Trophoblast cell (in vitro differentiated cells and primary cell): ENCODE data around the gene LGALSL. TPM values are rescaled to one million over a fixed set of nuclear protein-coding genes. Genes with fewer than 3 reads are reported as not detected.

Source experiments
- DNase-seq, 2 donors: peaks; one replicate each; pipeline ENCODE4 v3.0.0-alpha.2; 2016
- H2AFZ ChIP-seq: 2 replicates; pipeline ENCODE4 v1.6.1; 2013; ENCODE audit warnings: low read length, moderate library complexity, mild to moderate bottlenecking; ENCODE audit not compliant: insufficient read depth, poor library complexity
- H2AK5ac ChIP-seq: 2 replicates; pipeline ENCODE4 v1.6.1; 2013; ENCODE audit warnings: mild to moderate bottlenecking, low read length
- H2BK120ac ChIP-seq: 2 replicates; pipeline ENCODE4 v1.6.1; 2013; ENCODE audit warnings: low read length, mild to moderate bottlenecking, moderate library complexity; ENCODE audit not compliant: insufficient read depth, poor library complexity
- H2BK12ac ChIP-seq: 2 replicates; pipeline ENCODE4 v1.6.1; 2013; ENCODE audit warnings: mild to moderate bottlenecking, low read length, moderate library complexity
- H2BK5ac ChIP-seq: 2 replicates; pipeline ENCODE4 v1.6.1; 2013; ENCODE audit warnings: low read length, low read depth, moderate library complexity, mild to moderate bottlenecking; ENCODE audit not compliant: poor library complexity
- H3K14ac ChIP-seq: 2 replicates; pipeline ENCODE4 v1.6.1; 2013; ENCODE audit warnings: mild to moderate bottlenecking, low read length
- H3K18ac ChIP-seq: 2 replicates; pipeline ENCODE4 v1.6.1; 2013; ENCODE audit warnings: mild to moderate bottlenecking, low read length
- H3K23ac ChIP-seq: 2 replicates; pipeline ENCODE4 v1.6.1; 2013; ENCODE audit warnings: low read length
- H3K27ac ChIP-seq: 2 replicates; pipeline ENCODE4 v1.5.1; 2013; ENCODE audit warnings: low read depth, mild to moderate bottlenecking, inconsistent platforms, low read length, moderate library complexity
- H3K27me3 ChIP-seq: 2 replicates; pipeline ENCODE4 v1.6.1; 2013; ENCODE audit warnings: inconsistent platforms, mild to moderate bottlenecking, low read length, moderate library complexity; ENCODE audit not compliant: insufficient read depth
- H3K36me3 ChIP-seq, 2 experiments: 1 replicate in 1 of 2; 2 replicates in 1 of 2; pipeline ENCODE4 v1.6.1; 2013; ENCODE audit warnings: low read length in 2 of 2, mild to moderate bottlenecking in 2 of 2, moderate library complexity in 1 of 2; ENCODE audit not compliant: insufficient read depth in 2 of 2, control insufficient read depth in 1 of 2
- H3K4ac ChIP-seq: 2 replicates; pipeline ENCODE4 v1.6.1; 2013; ENCODE audit warnings: low read depth, mild to moderate bottlenecking, low read length, moderate library complexity
- H3K4me1 ChIP-seq, 2 experiments: 1 replicate in 1 of 2; 2 replicates in 1 of 2; pipeline ENCODE4 v1.6.1; 2013; ENCODE audit warnings: low read length in 2 of 2, mild to moderate bottlenecking in 2 of 2, moderate library complexity in 1 of 2; ENCODE audit not compliant: insufficient read depth in 2 of 2, control insufficient read depth in 1 of 2
- H3K4me2 ChIP-seq: 2 replicates; pipeline ENCODE4 v1.6.1; 2013; ENCODE audit warnings: inconsistent platforms, mild to moderate bottlenecking, low read length, moderate library complexity
- H3K4me3 ChIP-seq: 2 replicates; pipeline ENCODE4 v1.5.1; 2013; ENCODE audit warnings: mild to moderate bottlenecking, low read depth, low read length, inconsistent platforms
- H3K79me1 ChIP-seq: one replicate; pipeline ENCODE4 v1.6.1; 2013; ENCODE audit warnings: low read length
- H3K79me2 ChIP-seq: 2 replicates; pipeline ENCODE4 v1.6.1; 2013; ENCODE audit warnings: low read length, mild to moderate bottlenecking; ENCODE audit not compliant: control insufficient read depth, insufficient read depth, poor library complexity
- H3K9ac ChIP-seq: 2 replicates; pipeline ENCODE4 v1.6.1; 2013; ENCODE audit warnings: mild to moderate bottlenecking, low read length
- H3K9me3 ChIP-seq: 2 replicates; pipeline ENCODE4 v1.6.1; 2013; ENCODE audit warnings: low read depth, mild to moderate bottlenecking, control low read depth, inconsistent platforms, low read length; ENCODE audit not compliant: insufficient read depth
- H4K12ac ChIP-seq: 2 replicates; pipeline ENCODE4 v1.6.1; 2013; ENCODE audit warnings: low read depth, mild to moderate bottlenecking, low read length, moderate library complexity
- H4K8ac ChIP-seq: 2 replicates; pipeline ENCODE4 v1.6.1; 2013; ENCODE audit warnings: low read depth, mild to moderate bottlenecking, low read length, moderate library complexity
- H4K91ac ChIP-seq: one replicate; pipeline ENCODE4 v1.6.1; 2013; ENCODE audit warnings: low read depth, mild to moderate bottlenecking, low read length, moderate library complexity
- WGBS: extraction: QIAGEN DNeasy Blood & Tissue Kit; methylation state at CpG from one replicate; pipeline ENCODE4 v1.1.7; 2013; ENCODE audit warnings: missing lambda C conversion rate; ENCODE audit not compliant: insufficient read length, insufficient coverage; ENCODE audit errors: extremely low coverage; 5-methylcytosine and 5-hydroxymethylcytosine counted together
- polyA plus RNA-seq: library from polyadenylated mRNA; stranded (reverse); fragments of 200-250 nt; gene quantifications from 2 replicates; pipeline ENCODE4 v1.2.3, GENCODE V29; 2013

LGALSL gene
- 59.7 and 67.5 TPM in 2 replicates for polyA plus RNA-seq

DNA sequence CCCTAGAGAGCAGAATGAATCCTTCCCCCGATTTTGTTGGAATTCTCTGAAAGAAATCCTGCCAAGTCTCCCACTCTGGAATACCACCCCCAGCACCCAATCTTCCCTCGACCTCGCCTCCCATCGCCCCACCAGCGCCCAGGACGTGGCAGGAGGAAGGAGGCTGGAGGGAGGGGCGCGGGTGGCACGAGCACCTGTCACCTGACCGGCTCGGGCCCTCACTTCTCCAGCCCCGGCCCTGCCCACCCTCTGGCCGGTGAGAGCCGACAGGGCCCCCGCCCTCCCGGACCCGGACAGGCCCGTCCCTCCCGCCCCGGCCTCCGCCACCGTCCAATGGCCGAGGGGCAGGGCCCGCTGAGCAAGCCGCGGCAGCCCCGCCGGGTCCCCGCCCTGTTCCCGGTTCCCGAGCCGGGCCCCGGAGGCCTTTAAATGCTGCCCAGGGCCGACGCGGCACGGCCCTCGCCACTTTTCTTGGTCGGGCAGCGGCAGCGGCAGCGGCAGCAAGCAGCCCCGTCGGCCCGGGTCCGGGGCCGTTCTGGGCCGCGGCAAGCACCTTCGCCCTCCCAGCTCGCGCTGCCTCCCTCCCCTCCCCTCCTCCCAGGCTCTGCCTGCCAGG is at the start of gene LGALSL:
Gene LGALSL (plus strand): TSS at position 393 of the 616 bp plus-strand sequence. CDS start 384 bp downstream, outside the sequence.
- WGBS, result no CpG with 5 or more reads among the region's 52 CpGs
- H3K9me3 ChIP-seq, result no peaks in the 10 kb centered on the region
- H2BK12ac ChIP-seq, result peak within 1 kb of the TSS; percentile 69
- peaks cover 12% of the 10 kb centered on the region for H3K79me1 ChIP-seq
- H4K91ac ChIP-seq, result peak within 1 kb of the TSS; percentile 86
- H4K12ac ChIP-seq, result peak within 1 kb of the TSS; percentile 98
- peak within 1 kb of the TSS; percentile 95 for H3K18ac ChIP-seq
- peak within 1 kb of the TSS; percentile 93 for H3K9ac ChIP-seq
- peak within 1 kb of the TSS; percentile 98 for H3K14ac ChIP-seq
- peak within 1 kb of the TSS; percentile 99 for H2AFZ ChIP-seq
- DNase-seq, result peak; percentile 27 to 56
- peaks cover 0 to 8% of the 10 kb centered on the region in 2 experiments for H3K4me1 ChIP-seq
- H2AK5ac ChIP-seq, result no peak within 1 kb of the TSS
- no peak within 1 kb of the TSS for H3K23ac ChIP-seq
- H2BK5ac ChIP-seq, result peak within 1 kb of the TSS; percentile 94
- peak within 1 kb of the TSS; percentile 89 for H3K27ac ChIP-seq
- H2BK120ac ChIP-seq, result peak within 1 kb of the TSS; percentile 96
- no peaks in the 10 kb centered on the region for H3K27me3 ChIP-seq
- H3K4me2 ChIP-seq, result peak within 1 kb of the TSS; percentile 82
- H3K4ac ChIP-seq, result peak within 1 kb of the TSS; percentile 87
- H3K79me2 ChIP-seq, result peaks cover 8% of the 10 kb centered on the region
- H3K4me3 ChIP-seq, result peak within 1 kb of the TSS; percentile 96
- H3K36me3 ChIP-seq, result peaks cover 3 to 6% of the 10 kb centered on the region in 2 experiments
- H4K8ac ChIP-seq, result peak within 1 kb of the TSS; percentile 93

DNA sequence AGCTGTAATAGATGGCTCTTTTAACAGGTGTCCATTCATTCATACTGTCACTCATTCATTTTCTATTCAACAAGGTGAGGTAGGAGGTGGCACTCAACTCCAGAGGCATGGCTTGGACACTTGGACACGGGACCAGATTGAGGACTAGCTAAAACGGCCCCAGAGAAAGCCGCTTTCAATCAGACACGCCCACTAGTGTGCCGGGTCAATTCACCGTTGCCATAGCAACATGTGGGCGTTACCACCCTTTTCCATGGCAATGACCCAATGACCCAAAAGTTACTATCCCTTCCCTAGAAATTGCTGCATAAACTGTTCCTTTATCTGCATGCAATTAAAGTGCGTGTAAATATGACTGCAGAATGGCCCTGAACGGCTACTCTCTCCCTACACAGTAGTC is 49.2 kb upstream of the LGALSL start:
- Histone ChIP-seq H4K12ac (no peak overlapping the region), H3K9ac (no peak overlapping the region), H2BK5ac (no peak overlapping the region), H3K4ac (no peak overlapping the region), H3K4me2 (no peak overlapping the region), H4K91ac (peak overlapping the region; percentile 42), H2BK120ac (no peak overlapping the region), H3K18ac (no peak overlapping the region), H2AK5ac (no peak overlapping the region), H3K27ac (no peak overlapping the region), H3K4me3 (no peak overlapping the region), H3K79me2 (no peaks in the 10 kb centered on the region), H2BK12ac (no peak overlapping the region), H3K9me3 (peaks cover 3% of the 10 kb centered on the region), H3K36me3 (no peaks in the 10 kb centered on the region), H3K14ac (no peak overlapping the region), H3K79me1 (peaks cover 3% of the 10 kb centered on the region), H3K23ac (no peak overlapping the region), H3K27me3 (no peaks in the 10 kb centered on the region), H3K4me1 (peaks cover 17 to 21% of the 10 kb centered on the region in 2 experiments), H2AFZ (no peak overlapping the region), H4K8ac (no peak overlapping the region)
- no CpG with 5 or more reads among the region's 9 CpGs for WGBS
- no peak for DNase-seq

- H2AFZ ChIP-seq, result no peak overlapping the region
- H4K91ac ChIP-seq, result no peak overlapping the region
- H2BK5ac ChIP-seq, result no peak overlapping the region
- no peak overlapping the region for H3K4ac ChIP-seq
- no peaks in the 10 kb centered on the region for H3K27me3 ChIP-seq
- H4K8ac ChIP-seq, result no peak overlapping the region
- H3K4me2 ChIP-seq, result no peak overlapping the region
- no peak overlapping the region for H3K14ac ChIP-seq
- peaks cover 15% of the 10 kb centered on the region in 2 experiments for H3K4me1 ChIP-seq
- H2BK12ac ChIP-seq, result no peak overlapping the region
- no peaks in the 10 kb centered on the region for H3K36me3 ChIP-seq
- no peak overlapping the region for H2AK5ac ChIP-seq
- no peak overlapping the region for H3K23ac ChIP-seq
- H3K79me1 ChIP-seq, result peaks cover 3% of the 10 kb centered on the region
- peaks cover 3% of the 10 kb centered on the region for H3K9me3 ChIP-seq
- H2BK120ac ChIP-seq, result no peak overlapping the region
- H3K4me3 ChIP-seq, result no peak overlapping the region
- H3K79me2 ChIP-seq, result no peaks in the 10 kb centered on the region
- no peak overlapping the region for H3K27ac ChIP-seq
- no CpG with 5 or more reads among the region's 11 CpGs for WGBS
- H4K12ac ChIP-seq, result no peak overlapping the region
- no peak overlapping the region for H3K9ac ChIP-seq
- H3K18ac ChIP-seq, result no peak overlapping the region
- DNase-seq, result no peak
These were observed 48.2 kb upstream of the LGALSL start for GRCh38 chr2:64405581-64406406.

- Histone ChIP-seq H3K4me1 (peaks cover 9% of the 10 kb centered on the region in 2 experiments), H3K23ac (no peak overlapping the region), H2BK120ac (no peak overlapping the region), H4K91ac (no peak overlapping the region), H3K27me3 (no peaks in the 10 kb centered on the region), H2AFZ (no peak overlapping the region), H3K9ac (no peak overlapping the region), H2BK5ac (no peak overlapping the region), H3K4me2 (no peak overlapping the region), H3K79me2 (no peaks in the 10 kb centered on the region), H4K8ac (no peak overlapping the region), H3K4me3 (no peak overlapping the region), H3K27ac (no peak overlapping the region), H3K36me3 (no peaks in the 10 kb centered on the region), H2BK12ac (no peak overlapping the region), H4K12ac (no peak overlapping the region), H3K18ac (no peak overlapping the region), H3K9me3 (peaks cover 3% of the 10 kb centered on the region), H3K79me1 (peaks cover 3% of the 10 kb centered on the region), H3K14ac (no peak overlapping the region), H3K4ac (no peak overlapping the region), H2AK5ac (peak overlapping the region; percentile 36)
- no CpG with 5 or more reads among the region's 2 CpGs for WGBS
- no peak for DNase-seq
These were observed 47.6 kb upstream of the LGALSL start for GRCh38 chr2:64406407-64406774.
